Measurements from ENCODE around the gene SERPIND1.

Gene SERPIND1

DNA sequence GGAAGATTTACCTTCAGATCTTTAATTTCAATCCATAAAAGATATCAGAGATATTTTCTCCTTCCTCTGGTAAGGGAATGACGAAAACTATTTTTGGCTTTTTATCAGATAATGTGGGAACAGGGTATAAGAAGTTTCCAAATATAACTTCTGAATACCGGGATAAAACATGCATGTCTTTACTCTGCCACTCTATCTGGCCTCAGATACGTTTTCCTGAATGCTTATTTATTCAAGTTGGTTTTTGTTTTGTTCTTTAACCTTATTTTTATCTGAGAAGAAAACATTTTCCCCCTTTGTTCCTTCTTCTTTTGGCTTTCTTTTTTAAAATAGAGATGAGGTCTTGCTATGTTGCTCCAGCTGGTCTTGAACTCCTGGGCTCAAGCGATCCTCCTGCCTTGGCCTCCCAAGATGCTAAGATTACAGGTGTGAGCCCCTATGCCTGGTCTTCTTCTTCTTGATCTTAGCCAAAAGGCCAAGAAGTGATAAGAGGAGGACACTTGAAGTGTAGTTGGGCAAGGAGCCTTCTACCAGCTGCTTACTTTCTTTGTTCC lies 1.5 kb downstream of the SERPIND1 start:
- no peak for DNase-seq (ENCODE audit: low spot score)

GRCh38 chr22:20776624-20777405 lies 2.9 kb downstream of the SERPIND1 start:
- no peak for DNase-seq (ENCODE audit: low spot score)

GRCh38 chr22:20777420-20778177 lies 3.7 kb downstream of the SERPIND1 start:
- peak; percentile 40 for DNase-seq (ENCODE audit: low spot score)

GRCh38 chr22:20779014-20779817 lies 5.3 kb downstream of the SERPIND1 start:
- no peak for DNase-seq (ENCODE audit: low spot score)

DNA sequence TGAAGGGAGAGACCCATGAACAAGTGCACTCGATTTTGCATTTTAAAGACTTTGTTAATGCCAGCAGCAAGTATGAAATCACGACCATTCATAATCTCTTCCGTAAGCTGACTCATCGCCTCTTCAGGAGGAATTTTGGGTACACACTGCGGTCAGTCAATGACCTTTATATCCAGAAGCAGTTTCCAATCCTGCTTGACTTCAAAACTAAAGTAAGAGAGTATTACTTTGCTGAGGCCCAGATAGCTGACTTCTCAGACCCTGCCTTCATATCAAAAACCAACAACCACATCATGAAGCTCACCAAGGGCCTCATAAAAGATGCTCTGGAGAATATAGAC lies 5.9 kb downstream of the SERPIND1 start:
- DNase-seq (ENCODE audit: low spot score), result no peak

GRCh38 chr22:20781272-20781990 lies 7.5 kb downstream of the SERPIND1 start:
- no peak for DNase-seq (ENCODE audit: low spot score)

DNA sequence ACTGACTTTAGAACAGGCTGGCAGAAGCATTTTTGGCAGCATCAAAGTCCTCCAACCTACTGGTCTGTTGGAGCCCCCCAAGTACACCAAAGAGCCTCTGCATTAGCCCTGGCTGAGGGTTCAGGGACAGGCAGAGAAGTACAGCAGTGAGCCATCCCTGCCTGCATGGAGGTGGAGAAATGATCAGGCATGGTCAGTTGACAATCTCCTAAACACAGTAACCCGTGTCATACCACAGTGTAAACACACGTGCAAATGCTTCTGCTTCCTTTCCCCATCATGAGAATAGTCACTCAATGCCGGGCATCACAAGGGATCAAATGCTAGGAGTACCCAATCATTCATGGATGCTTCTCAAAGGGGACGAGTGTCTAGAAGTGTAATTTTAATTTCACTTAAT lies 8.2 kb downstream of the SERPIND1 start:
- no peak for DNase-seq (ENCODE audit: low spot score)

DNA sequence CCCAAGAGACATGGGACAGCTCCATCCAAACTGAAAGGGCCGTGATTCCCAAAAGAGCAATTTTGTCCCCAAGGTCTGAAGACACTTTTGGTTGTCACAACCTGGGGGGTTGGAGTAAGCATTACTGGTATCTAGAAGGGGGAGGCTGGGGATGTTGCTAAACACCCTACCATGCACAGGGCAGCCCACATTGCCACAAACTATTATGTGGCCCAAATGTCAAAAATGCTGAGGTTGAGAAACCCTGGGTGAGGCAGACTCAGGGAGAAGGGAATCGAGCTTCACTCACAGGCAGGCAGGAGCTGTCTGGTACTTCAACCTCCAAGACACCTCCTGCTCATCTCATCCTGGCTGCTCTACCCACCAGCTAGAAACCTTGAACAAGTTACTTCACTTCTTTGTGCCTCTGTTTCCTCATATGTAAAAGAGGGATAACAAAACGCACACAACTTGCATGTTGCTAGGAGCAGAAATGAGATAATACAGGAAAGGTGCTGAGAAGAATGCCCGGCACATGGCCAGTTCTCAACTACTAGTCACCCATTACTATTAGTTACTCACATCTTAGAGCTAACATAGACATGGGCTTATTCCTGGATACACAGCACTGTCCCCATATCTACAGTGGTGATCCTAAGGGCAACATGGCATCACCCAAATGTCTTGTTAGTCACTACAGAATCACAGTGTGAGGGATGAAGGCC lies 8.8 kb downstream of the SERPIND1 start:
- DNase-seq (ENCODE audit: low spot score), result no peak

DNA sequence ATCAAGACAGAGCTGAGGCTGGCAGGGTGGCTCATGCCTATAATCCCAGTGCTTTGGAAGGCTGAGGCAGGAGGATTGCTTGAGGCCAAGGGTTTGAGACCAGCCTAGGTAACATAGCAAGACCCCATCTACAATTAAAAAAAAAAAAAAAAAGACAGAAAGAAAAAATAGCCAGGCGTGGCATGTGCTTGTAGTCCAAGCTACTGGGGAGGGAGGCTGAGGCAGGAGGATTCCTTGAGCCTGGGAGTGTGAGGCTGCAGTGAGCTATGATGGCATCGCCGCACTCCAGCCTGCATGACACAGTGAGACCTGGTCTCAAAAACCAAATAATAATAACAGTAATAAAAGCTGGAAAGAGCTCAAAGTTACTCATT lies 9.4 kb downstream of the SERPIND1 start:
- no peak for DNase-seq (ENCODE audit: low spot score)

DNA sequence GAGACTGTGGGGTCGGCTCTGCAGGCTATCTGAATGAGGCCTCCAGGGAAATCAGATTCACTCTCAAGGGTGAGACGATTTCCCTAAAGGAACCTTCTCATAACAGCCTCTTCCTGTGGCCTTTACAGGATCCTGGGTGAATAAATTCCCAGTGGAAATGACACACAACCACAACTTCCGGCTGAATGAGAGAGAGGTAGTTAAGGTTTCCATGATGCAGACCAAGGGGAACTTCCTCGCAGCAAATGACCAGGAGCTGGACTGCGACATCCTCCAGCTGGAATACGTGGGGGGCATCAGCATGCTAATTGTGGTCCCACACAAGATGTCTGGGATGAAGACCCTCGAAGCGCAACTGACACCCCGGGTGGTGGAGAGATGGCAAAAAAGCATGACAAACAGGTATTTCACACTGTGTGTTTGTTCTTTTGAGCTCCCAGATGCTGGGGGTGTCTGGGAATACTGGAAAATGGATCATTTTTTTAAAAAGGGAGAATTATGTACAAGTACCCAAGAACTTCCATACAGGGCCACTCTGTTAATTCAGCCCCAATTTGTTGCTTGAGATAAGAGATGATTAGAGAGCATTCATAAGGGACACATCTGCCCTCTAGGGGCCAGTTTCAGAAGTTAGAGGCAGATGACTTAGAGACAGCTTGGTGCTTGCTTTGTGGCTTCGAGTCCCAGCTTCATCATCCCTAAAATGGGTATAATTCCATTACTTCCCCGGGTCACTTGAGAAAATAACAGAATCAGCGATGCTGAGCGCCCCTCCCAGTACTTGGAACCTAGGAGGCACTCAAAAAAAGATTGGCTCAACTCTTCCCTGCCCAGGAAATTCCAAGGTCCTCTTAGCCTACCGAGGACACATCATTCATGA lies 10.2 kb downstream of the SERPIND1 start:
- peak; percentile 67 for DNase-seq (ENCODE audit: low spot score)

DNA sequence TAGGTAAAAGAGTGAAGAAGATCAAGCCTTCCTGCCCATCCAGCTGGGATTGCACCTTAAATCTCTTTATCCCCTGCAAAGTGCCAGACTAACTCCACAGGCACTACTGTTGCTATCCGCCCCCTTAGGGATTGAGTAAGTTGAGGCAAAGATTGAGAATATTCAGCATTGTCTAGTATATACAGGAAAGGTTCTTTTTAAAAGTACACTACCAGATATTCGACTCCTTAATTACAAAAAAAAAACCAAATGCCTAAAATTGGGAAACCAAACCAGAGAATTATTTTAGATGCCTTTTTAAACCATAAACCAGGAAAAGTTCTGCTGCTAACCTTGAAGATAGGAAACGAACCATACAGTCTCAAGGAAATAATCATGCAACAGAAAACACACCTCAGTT lies 11.5 kb downstream of the SERPIND1 start:
- DNase-seq (ENCODE audit: low spot score), result no peak

GRCh38 chr22:20786048-20786447 lies 12.1 kb downstream of the SERPIND1 start:
- no peak for DNase-seq (ENCODE audit: low spot score)

- no peak for DNase-seq (ENCODE audit: low spot score)
Measured at GRCh38 chr22:20786536-20786979, 12.6 kb downstream of the SERPIND1 start.

GRCh38 chr22:20787223-20787622 lies 13.3 kb downstream of the SERPIND1 start:
- DNase-seq (ENCODE audit: low spot score), result no peak

- DNase-seq (ENCODE audit: low spot score), result no peak
Measured at GRCh38 chr22:20787746-20788626, 14.1 kb downstream of the SERPIND1 start.

- DNase-seq (ENCODE audit: low spot score), result no peak
Measured at GRCh38 chr22:20788627-20789344, 14.9 kb downstream of the SERPIND1 start.

DNA sequence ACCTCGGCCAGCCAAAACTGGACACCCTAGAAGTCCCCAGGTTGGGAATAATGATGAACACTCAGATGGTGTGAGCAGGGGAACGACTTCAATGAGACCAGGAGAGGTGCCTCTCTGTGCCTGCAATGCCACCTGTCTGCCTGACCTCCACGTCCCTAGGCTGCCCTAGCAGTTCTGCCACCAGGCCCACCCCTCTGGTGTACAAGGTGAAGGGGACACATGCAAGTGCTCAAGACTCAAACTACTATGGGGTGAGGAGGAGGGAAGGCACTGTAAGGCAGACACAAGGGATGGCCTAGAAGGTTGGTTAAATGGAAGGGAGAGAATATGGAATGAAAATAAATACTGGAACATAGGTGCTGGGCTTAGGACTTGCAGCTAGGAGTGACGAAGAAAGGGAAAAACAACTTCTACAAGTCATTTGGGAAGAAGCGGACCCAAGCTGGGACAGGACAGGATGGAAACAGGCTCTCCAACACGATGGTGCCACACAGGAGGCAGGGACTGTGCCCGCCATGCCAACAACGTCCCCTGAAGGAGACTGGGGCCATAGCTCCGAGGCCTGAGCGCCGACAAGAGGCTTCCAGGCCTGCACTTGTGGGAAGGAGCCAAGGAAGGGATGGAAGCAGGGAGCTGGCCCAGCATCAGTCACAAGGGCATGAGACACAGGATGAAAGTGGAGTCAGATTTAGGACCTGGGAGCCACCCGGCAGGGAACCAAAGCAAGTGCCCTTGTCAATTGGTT lies 18.5 kb downstream of the SERPIND1 start:
- DNase-seq (ENCODE audit: low spot score), result no peak

Measured in kidney capillary endothelial cell (primary cell).